ENCODE measurements around the gene LARGE1.

Gene LARGE1

DNA sequence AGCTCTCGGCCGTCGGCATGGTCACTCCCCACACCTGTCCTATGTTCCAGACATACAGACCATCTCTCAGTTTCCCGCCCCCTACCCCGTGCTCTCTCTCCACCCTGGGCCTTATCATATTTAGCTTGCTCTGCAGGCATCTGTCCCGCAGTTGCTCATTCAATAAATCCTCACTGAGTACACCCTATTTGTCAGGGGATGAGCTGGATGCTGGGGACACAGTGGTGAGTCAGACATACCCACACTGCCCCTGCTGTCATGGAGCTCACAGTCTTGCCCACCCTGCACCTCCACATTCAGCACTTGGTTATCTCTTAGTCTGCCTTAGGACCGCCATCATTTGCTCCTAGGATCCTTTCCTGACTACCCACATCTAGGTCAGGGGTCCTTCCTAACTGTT is 313.8 kb downstream of the LARGE1 start:
- DNase-seq (ENCODE audit: low read depth): no peak
- no peak overlapping the region for H3K4me3 ChIP-seq (ENCODE audit: low read depth, low read length)
- TF ChIP-seq, protein P1, sequence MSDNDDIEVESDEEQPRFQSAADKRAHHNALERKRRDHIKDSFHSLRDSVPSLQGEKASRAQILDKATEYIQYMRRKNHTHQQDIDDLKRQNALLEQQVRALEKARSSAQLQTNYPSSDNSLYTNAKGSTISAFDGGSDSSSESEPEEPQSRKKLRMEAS (IDR thresholded peaks at IDR 0.05; ENCODE audit: low read depth, low read length): no peak
- no peak for TF ChIP-seq MYC (IDR thresholded peaks at IDR 0.05; ENCODE audit: low read depth, low read length)

DNA sequence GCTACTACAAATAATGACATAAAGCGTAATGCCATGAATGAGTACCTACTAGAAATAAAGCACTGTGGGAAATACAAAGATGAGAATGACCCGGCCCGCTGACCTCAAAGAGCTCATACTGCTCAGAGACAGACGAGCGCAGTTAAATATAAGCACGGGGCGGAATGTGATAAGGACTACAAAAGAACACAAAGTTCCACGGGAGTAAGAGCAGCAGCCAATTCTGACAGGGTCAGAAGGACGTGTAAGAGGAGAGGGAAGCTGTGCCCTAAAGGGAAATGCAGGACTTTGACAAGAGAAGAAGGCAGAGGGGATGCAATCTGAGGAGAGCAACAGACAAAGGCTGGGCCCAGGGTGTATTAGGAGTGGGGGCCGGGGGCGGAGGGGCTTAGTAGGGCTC is 314.6 kb downstream of the LARGE1 start:
- TF ChIP-seq, protein P1 (IDR thresholded peaks at IDR 0.05; ENCODE audit: low read depth, low read length): no peak
- TF ChIP-seq MYC (IDR thresholded peaks at IDR 0.05; ENCODE audit: low read depth, low read length) (no peak), POLR2A (IDR thresholded peaks at IDR 0.05; ENCODE audit: extremely low read depth, insufficient read length) (no peak)
- TF ChIP-seq, protein P2, sequence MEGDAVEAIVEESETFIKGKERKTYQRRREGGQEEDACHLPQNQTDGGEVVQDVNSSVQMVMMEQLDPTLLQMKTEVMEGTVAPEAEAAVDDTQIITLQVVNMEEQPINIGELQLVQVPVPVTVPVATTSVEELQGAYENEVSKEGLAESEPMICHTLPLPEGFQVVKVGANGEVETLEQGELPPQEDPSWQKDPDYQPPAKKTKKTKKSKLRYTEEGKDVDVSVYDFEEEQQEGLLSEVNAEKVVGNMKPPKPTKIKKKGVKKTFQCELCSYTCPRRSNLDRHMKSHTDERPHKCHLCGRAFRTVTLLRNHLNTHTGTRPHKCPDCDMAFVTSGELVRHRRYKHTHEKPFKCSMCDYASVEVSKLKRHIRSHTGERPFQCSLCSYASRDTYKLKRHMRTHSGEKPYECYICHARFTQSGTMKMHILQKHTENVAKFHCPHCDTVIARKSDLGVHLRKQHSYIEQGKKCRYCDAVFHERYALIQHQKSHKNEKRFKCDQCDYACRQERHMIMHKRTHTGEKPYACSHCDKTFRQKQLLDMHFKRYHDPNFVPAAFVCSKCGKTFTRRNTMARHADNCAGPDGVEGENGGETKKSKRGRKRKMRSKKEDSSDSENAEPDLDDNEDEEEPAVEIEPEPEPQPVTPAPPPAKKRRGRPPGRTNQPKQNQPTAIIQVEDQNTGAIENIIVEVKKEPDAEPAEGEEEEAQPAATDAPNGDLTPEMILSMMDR (IDR thresholded peaks at IDR 0.05; ENCODE audit: low read depth, low read length): no peak

DNA sequence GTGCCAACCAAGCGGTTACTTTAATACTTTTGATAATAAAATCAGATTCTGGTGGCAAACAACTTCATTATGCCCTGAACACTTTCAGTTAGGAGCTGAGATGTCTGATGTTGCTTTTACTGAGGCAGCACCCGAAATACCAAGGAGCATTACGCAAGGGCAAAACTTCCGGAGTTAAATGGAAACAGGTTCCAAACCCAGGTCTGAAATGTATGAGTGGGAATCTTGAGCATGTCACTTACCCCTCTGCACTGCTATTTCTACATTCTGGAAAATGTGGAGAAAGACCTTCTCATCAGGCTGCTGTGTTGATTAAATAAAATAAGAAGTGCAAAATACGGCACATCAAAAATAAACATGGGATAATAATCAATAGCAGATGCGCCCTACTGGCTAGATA is 315.1 kb downstream of the LARGE1 start:
- DNase-seq (ENCODE audit: low read depth): no peak
- H3K4me3 ChIP-seq (ENCODE audit: low read depth, low read length): no peak overlapping the region
- TF ChIP-seq MYC (IDR thresholded peaks at IDR 0.05; ENCODE audit: low read depth, low read length) (no peak), POLR2A (IDR thresholded peaks at IDR 0.05; ENCODE audit: extremely low read depth, insufficient read length) (no peak)
- TF ChIP-seq, protein P2 (IDR thresholded peaks at IDR 0.05; ENCODE audit: low read depth, low read length): no peak
- TF ChIP-seq, protein P1 (IDR thresholded peaks at IDR 0.05; ENCODE audit: low read depth, low read length): no peak

More for the DNA sequence above, 314.6 kb downstream of the LARGE1 start:
- DNase-seq (ENCODE audit: low read depth): no peak
- H3K4me3 ChIP-seq (ENCODE audit: low read depth, low read length): no peak overlapping the region

DNA sequence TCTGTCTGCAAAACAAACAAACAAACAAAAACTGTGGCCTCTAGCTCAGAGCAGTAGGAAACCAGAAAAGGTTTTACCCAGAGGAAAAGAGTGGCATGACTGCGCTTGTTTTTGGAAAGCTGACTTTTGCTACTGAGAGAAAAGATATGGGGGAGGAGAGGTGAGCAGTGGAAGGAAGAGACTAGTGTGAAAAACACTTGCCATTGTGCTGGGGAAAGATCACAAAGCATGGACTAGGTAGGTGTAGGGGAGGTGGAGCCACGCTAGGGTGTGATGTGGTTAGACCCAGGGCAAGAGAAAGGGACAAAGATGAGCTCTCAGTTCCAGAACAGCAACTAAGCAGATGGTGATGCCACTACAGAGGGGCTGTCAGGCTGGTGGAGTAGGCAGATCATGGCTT is 319.2 kb downstream of the LARGE1 start:
- DNase-seq (ENCODE audit: low read depth): no peak
- TF ChIP-seq POLR2A (IDR thresholded peaks at IDR 0.05; ENCODE audit: extremely low read depth, insufficient read length): no peak
- TF ChIP-seq MYC (IDR thresholded peaks at IDR 0.05; ENCODE audit: low read depth, low read length): no peak
- TF ChIP-seq, protein P2 (IDR thresholded peaks at IDR 0.05; ENCODE audit: low read depth, low read length): no peak
- TF ChIP-seq, protein P1 (IDR thresholded peaks at IDR 0.05; ENCODE audit: low read depth, low read length): no peak
- no peak overlapping the region for H3K4me3 ChIP-seq (ENCODE audit: low read depth, low read length)

DNA sequence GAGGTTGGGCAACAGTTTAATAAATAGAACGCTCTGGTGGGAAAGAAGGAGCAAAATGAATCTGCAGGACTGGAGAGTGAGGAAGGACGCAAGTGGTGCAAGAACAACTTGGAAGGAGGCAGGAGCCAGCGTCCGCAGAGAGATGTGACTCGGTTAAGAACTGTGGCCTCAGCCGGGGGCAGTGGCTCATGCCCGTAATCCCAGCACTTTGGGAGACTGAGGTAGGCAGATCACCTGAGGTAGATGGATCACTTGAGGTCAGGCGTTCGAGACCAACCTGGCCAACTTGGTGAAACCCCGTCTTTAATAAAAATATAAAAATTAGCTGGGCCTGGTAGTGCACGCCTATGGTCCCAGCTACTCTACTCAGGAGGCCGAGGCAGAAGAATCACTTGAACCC is 319.7 kb downstream of the LARGE1 start:
- H3K4me3 ChIP-seq (ENCODE audit: low read depth, low read length): no peak overlapping the region
- DNase-seq (ENCODE audit: low read depth): no peak
- TF ChIP-seq MYC (IDR thresholded peaks at IDR 0.05; ENCODE audit: low read depth, low read length): no peak
- TF ChIP-seq, protein P2 (IDR thresholded peaks at IDR 0.05; ENCODE audit: low read depth, low read length): no peak
- no peak for TF ChIP-seq POLR2A (IDR thresholded peaks at IDR 0.05; ENCODE audit: extremely low read depth, insufficient read length)

DNA sequence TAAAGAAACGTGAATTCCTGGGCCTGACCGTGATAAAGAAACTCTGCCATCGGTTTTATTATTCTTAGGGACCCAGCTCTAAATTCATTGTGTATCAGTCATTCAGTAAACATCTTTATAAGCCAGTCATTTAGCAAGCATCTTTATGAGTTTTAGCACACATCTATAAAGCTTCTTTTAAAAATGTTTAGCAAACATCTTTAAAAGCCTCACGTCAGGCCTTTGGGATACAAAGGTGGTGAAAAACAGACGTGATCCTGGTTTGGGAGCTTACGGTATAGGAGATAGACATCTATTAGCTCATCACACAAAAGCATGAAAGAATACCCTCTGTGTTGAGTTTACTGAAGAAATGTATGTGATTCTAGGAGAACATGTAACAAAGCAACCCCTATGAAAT is 320.2 kb downstream of the LARGE1 start:
- TF ChIP-seq, protein P1 (IDR thresholded peaks at IDR 0.05; ENCODE audit: low read depth, low read length): no peak
- TF ChIP-seq POLR2A (IDR thresholded peaks at IDR 0.05; ENCODE audit: extremely low read depth, insufficient read length) (no peak), MYC (IDR thresholded peaks at IDR 0.05; ENCODE audit: low read depth, low read length) (no peak)
- TF ChIP-seq, protein P2 (IDR thresholded peaks at IDR 0.05; ENCODE audit: low read depth, low read length): no peak
- no peak for DNase-seq (ENCODE audit: low read depth)
- H3K4me3 ChIP-seq (ENCODE audit: low read depth, low read length): no peak overlapping the region

All from NB4 (cell line).